ENCODE results near the gene IL2RG.

IL2RG gene

GRCh38 chrX:71111141-71111843 is at the start of gene IL2RG:
TSS of gene IL2RG (minus strand) at chrX:71111577. CDS start at chrX:71111539, 38 bp downstream.
- DNase-seq (ENCODE audit: low spot score) = peak; percentile 70

DNA sequence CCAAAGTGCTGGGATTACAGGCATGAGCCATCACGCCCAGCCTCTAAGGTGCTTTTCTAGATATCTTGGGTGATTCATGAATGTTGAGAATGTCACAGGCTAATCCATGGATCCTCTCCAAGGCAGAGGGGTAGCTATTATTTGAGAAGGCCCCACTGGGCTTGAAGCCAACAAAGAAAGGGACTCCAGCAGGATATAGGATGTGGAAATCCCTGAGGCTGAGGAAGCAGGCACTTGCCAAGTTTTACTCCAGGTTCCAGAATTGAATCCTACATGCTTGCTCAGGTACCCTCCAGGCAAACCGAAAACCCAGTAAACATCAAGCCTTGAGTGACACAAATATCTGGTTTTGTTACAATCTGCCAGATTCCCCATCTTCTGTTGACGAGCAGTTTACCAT is 49.1 kb upstream of the IL2RG start:
- DNase-seq (ENCODE audit: low spot score) = no peak

DNA sequence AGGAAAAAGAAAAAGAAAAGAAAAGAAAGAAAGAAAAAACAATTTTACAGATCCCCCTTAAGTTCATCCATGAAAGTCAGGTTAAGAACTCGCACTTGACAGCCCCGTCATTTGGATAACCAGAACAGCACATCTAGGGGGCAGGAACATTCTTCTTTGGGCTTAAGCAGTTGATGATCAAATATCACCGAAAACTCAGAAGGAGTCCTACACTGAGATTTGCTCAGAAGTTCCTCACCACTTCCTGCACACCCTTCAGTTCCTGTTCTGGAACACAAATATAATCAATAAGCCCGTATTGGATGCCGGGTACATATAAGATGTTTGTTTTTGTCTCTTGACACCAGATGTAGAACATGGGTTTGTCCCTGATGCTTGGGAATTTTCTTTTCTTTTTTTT is 48.0 kb upstream of the IL2RG start:
- DNase-seq (ENCODE audit: low spot score) = no peak

DNA sequence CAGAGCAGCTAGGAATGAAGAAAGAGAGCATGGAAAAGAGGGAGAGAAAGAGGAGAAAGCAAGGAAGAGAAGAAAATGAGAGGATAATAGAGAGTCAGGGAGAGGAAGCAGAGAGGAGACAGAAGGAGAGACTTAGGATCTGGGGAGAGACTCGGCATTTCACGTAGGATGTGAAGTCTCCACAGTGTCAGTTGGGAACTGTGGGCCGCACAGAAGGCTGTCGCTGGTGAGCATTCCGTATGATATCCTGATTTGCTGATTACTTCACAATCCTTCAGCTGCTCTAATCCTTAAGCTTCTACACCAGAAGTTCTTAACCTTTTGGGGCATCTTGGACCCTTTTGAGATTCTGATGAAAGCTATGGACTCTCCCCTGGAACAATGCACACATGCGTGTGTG is 47.2 kb upstream of the IL2RG start:
- no peak for DNase-seq (ENCODE audit: low spot score)

- no peak for DNase-seq (ENCODE audit: low spot score)
Observed at GRCh38 chrX:71154641-71155040, 43.3 kb upstream of the IL2RG start.

GRCh38 chrX:71154196-71154595 is 42.8 kb upstream of the IL2RG start:
- no peak for DNase-seq (ENCODE audit: low spot score)

GRCh38 chrX:71151366-71151765 is 40.0 kb upstream of the IL2RG start:
- DNase-seq (ENCODE audit: low spot score) = no peak

GRCh38 chrX:71148278-71148663 is 36.9 kb upstream of the IL2RG start:
- no peak for DNase-seq (ENCODE audit: low spot score)

- no peak for DNase-seq (ENCODE audit: low spot score)
Observed at GRCh38 chrX:71147496-71148277, 36.3 kb upstream of the IL2RG start.

DNA sequence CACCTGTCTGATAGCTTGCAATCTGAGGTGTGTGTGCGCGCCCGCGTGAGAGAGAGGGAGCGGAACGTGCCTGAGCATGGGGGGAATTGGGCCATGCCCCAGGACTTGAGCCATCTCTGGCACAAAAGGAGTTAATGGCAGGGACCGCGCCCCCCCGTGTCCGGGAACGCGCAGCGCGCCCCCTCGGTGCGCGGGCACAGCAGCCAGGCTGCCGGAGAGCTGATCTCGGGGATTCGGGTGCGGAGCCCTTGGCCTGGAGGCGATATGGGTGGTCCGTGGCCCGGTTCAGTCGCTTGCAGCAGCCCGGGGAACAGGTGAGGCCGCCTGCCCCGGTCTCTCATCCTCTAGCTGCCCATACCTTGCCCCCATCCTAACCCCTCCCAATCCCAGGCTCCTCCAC is 33.3 kb upstream of the IL2RG start, which contains the start of gene NLGN3:
Gene NLGN3 (plus strand): TSS at position 191 of the 400 bp plus-strand sequence. CDS start 2,909 bp downstream, outside the sequence.
- no peak for DNase-seq (ENCODE audit: low spot score)

DNA sequence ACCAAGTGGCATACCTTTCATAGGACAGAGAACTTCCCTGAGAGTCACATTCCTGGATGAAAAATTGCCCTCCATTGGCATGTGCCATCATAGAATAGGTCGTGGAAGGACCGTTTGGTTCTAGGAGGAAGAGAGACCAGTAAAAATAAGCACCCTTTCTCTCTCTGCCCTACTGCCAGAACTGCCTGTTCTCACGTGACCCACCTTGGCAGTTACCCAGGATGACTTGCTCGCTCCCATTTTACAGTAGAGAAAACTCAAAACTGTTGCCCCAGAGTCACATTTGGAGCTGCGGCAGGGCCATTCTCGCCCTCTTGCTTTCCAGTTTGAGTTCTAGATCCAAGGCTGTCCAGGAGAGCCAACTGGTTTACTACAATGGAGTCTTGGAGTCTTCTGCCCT is 32.1 kb upstream of the IL2RG start:
- no peak for DNase-seq (ENCODE audit: low spot score)

GRCh38 chrX:71140440-71140839 is 29.1 kb upstream of the IL2RG start:
- DNase-seq (ENCODE audit: low spot score) = no peak

DNA sequence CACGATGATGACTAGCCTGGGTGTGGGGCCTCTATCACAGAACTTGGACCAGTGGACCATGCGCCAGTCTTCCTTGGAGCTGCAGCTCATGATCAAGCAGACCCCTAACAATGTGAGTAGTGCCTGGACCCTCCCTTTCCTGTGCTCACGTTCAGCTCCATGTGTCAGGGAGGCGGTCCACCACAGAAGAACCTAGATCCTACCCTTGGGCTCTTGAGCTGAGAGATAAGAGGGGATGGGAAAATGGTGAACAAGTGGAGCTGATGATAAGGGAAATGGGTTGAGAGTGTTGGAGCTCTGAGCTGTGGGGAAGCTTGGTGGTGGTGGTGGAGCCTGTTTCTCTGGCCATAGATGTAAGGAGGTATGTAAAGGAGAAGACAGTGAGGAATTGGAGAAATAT is 20.1 kb upstream of the IL2RG start:
- no peak for DNase-seq (ENCODE audit: low spot score)

GRCh38 chrX:71128915-71129765 is 17.8 kb upstream of the IL2RG start:
- peak; percentile 65 for DNase-seq (ENCODE audit: low spot score)

DNA sequence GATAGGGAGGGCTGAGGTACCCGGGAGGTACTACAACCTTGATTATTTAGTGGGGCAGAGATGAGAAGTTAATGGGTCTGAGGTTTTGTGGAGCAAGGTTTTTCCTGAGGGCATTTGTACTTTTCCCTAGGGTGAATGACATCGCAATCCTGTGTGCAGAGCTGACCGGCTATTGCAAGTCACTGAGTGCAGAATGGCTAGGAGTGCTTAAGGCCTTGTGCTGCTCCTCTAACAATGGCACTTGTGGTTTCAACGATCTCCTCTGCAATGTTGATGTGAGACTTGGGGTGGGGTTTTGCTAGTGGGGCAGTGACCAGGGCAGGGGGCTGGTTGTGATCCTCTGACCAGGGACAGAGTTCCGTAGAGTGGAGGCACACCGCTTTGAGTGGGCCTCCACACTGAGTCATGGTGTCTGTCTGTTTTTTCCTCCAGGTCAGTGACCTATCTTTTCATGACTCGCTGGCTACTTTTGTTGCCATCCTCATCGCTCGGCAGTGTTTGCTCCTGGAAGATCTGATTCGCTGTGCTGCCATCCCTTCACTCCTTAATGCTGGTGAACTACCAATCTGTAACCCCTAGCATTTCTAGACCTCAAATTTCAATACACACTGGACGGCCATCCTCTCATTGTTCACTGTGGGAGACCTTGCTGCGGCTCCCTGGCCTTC is 16.9 kb upstream of the IL2RG start:
- no peak for DNase-seq (ENCODE audit: low spot score)

DNA sequence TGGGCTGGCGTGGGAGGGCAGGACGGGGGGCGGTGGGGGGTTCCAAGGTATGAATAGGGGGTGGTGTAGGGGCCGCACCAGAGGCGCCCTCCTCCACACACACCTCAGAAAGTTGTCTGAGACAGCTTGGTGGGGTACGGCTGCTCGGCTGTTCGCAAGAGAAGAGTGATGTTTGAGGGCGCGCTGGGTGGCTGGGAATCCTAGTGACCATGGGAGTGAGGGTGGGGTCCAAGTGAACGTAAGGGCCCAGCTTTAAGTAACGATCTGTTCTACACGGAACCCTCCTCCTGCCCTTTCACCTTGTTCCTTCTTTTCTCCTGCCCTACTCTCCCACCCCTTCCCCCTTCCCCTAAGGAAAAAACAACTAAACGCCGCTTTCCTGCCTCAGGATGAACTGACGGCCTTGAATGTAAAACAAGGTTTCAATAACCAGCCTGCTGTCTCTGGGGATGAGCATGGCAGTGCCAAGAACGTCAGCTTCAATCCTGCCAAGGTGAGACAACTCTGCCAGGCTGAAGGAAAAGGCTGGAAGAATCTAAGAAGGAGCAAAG is 7.7 kb upstream of the IL2RG start:
- DNase-seq (ENCODE audit: low spot score) = no peak

GRCh38 chrX:71118032-71118984 is 6.9 kb upstream of the IL2RG start, which contains the start of gene MED12:
TSS of gene MED12 (plus strand) at chrX:71118596. CDS start at chrX:71118755, 159 bp downstream.
- peak; percentile 80 for DNase-seq (ENCODE audit: low spot score)

GRCh38 chrX:71117358-71117757 is 6.0 kb upstream of the IL2RG start:
- no peak for DNase-seq (ENCODE audit: low spot score)

GRCh38 chrX:71111921-71112431 is 599 bp upstream of the IL2RG start:
- no peak for DNase-seq (ENCODE audit: low spot score)

DNA sequence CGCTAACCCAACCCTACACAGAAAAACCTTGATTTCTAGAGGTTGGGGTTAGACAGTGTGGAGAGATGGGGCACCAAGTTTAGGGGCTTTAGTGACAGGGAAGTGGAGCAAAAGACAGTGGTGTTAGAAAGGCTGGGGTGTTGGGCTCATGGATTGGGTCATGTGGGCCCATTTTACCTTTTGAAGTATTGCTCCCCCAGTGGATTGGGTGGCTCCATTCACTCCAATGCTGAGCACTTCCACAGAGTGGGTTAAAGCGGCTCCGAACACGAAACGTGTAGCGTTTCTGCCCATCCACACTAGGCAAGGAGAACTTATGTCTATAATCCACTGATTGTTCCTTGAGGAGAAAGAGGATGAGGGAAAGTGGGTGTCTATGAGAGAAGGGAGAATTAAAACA is 2.3 kb downstream of the IL2RG start:
- DNase-seq (ENCODE audit: low spot score) = no peak
